Heart left ventricle (tissue), 13 donors: ENCODE results near the gene PARVA.

Experiments used
- CTCF ChIP-seq, 12 donors: fragments of 200-600 bp; sonication (generic) in 4 of 12; IDR thresholded peaks; one replicate each; pipeline versions ENCODE4 v1.5.0 to v1.8.0; 2018 to 2022; ENCODE audit warnings: antibody characterized with exemption in 12 of 12, mild to moderate bottlenecking in 5 of 12
- POLR2A ChIP-seq, 2 donors: fragments of 450-650 bp; IDR thresholded peaks; one replicate each; pipeline ENCODE4 v1.6.1; 2017; ENCODE audit warnings: antibody characterized with exemption in 2 of 2, mild to moderate bottlenecking in 2 of 2, moderate library complexity in 2 of 2
- donor health status: ischemic (EF 13 %, LVEDD 7.1; RV severe dilation, severe dysfunction).
- donor health status: DM: no; HTN: yes; CAD: no.
- donor health status: DM: no; HTN: no; CAD: no.
- donor health status: ischemic (EF 25% LVEDD 6.9; RV normal size, moderate dysfunction).
- donor health status: ischemic (EF 25% LVEDD 5.7; RV mildly dilated, moderate dysfunction).
- donor health status: ischemic (EF 35%, LVEDD 5.7; RV mildly dilated, moderate dysfunction).
- donor health status: nonischemic (EF 11% LVEDD 7.7; RV severe dilation, severe dysfunction).
- donor health status: DM: yes; HTN: yes; CAD: no.
- donor health status: PGD.
- donor health status: ischemic (EF 29% LVEDD 5.4; RV normal size, mild dysfunction).
- donor health status: nonischemic (EF 23%, LVEDD 6.1; RV moderate dilation, normal function).

- TF ChIP-seq CTCF (IDR thresholded peaks at IDR 0.05) (no peak), POLR2A (IDR thresholded peaks at IDR 0.05) (no peak)
Measured at GRCh38 chr11:12403122-12403996, 26.0 kb downstream of the PARVA start.
